H1 (cell line): Measurements from ENCODE around the gene GRM7. TPM values are rescaled to one million over a fixed set of nuclear protein-coding genes. Genes with fewer than 3 reads are reported as not detected.

Experiments
- ATF2 ChIP-seq: IDR thresholded peaks from 2 replicates; pipeline ENCODE4 v1.6.1; 2012; ENCODE audit warnings: low read length, inconsistent platforms
- CEBPB ChIP-seq: IDR thresholded peaks from 2 replicates; pipeline ENCODE4 v1.6.1; 2012; ENCODE audit warnings: low read depth, low read length
- CHD7 ChIP-seq: fragments of 300-600 bp; sonication (generic); IDR thresholded peaks from 2 replicates; pipeline ENCODE4 v1.7.1; 2012; ENCODE audit warnings: low read length, moderate library complexity, mild to moderate bottlenecking, inconsistent platforms; ENCODE audit not compliant: insufficient replicate concordance
- CREB1 ChIP-seq: IDR thresholded peaks from 2 replicates; pipeline ENCODE4 v1.6.1; 2012; ENCODE audit warnings: inconsistent platforms
- MAFK ChIP-seq: IDR thresholded peaks from 2 replicates; pipeline ENCODE4 v1.6.1; 2012; ENCODE audit warnings: low read depth, mild to moderate bottlenecking, improper control_type of control experiment, low read length
- NANOG ChIP-seq: IDR thresholded peaks from 2 replicates; pipeline ENCODE4 v1.6.1; 2011; ENCODE audit warnings: low read length, low read depth, mild to moderate bottlenecking, inconsistent platforms; ENCODE audit not compliant: insufficient read depth, poor library complexity, severe bottlenecking
- polyA plus RNA-seq, 7 experiments: library from polyadenylated mRNA; depleted of rRNA in 3 of 7; stranded (reverse) in 5 of 7; unstranded in 2 of 7; fragments of >200 nt in 5 of 7; fragments of 200-250 nt in 2 of 7; gene quantifications; 1 replicate in 5 of 7; 2 replicates in 1 of 7; 4 replicates in 1 of 7; pipeline versions ENCODE4 v1.2.1 to v1.2.3, GENCODE V29; 2011 to 2013; ENCODE audit warnings: missing spikeins in 2 of 7, mixed read lengths in 2 of 7
- total RNA-seq: library from RNA; stranded (reverse); fragmentation: NEBNext Ultra II Directional; extraction: Animal tissue kit (Norgen Biotek cat#: 25700); gene quantifications from 2 replicates; pipeline ENCODE4 v1.2.1, GENCODE V29; 2021

Gene GRM7
- total and polyA plus RNA-seq, 2 of the 8 experiments (the other 6 are each of a cell fraction or from before 2014, with no cell fraction given) = 0.17 to 0.24 TPM

GRCh38 chr3:7567160-7567559 is 706.2 kb downstream of the GRM7 start (continued):
- TF ChIP-seq CHD7 (no peak), ATF2 (no peak), NANOG (no peak), CEBPB (no peak), CREB1 (no peak), MAFK (no peak)
